Neural progenitor cell (in vitro differentiated cells): Measurements from ENCODE around the gene ZNF674.

ENCODE experiments used
- CTCF ChIP-seq: fragments of 200-600 bp; sonication (generic); IDR thresholded peaks from 2 replicates; pipeline ENCODE4 v1.5.1; 2017; ENCODE audit warnings: antibody characterized with exemption, mild to moderate bottlenecking
- EZH2 ChIP-seq: fragments of 200-600 bp; sonication (generic); IDR thresholded peaks from 2 replicates; pipeline ENCODE4 v1.6.1; 2017; ENCODE audit warnings: antibody characterized with exemption, mild to moderate bottlenecking, moderate library complexity
- EZH2phosphoT487 ChIP-seq: fragments of 200-600 bp; sonication (generic); IDR thresholded peaks from 2 replicates; pipeline ENCODE4 v1.6.1; 2017; ENCODE audit warnings: antibody characterized with exemption

DNA sequence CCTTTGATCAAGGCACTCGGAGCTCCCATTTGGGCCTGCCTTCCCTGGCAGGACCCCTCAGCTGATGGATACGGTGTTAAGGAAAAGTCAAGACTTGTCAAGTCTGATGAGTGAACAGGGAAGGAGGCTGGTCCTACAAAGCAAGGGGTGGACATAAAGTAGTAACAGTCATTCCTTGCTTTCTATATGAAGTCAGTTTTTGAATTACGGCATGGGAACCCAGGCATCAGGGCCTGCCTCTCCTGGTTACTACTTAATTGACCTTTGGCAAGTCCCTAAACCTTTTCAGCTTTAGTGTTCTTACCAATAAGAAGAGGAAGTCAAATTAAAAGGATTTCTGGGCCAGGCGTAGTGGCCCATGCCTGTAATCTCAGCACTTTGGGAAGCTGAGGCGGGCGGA is 35.4 kb upstream of the ZNF674 start:
- no peak for TF ChIP-seq EZH2phosphoT487
- no peak for TF ChIP-seq CTCF
- TF ChIP-seq EZH2, result no peak
